NCI-H82 treated with DMSO at 0.1 percent for 48 hours (cell line): Measurements from ENCODE around the gene ARL16.

Experiments used
- DNase-seq: peaks from one replicate; lab custom pipeline; 2025; ENCODE audit not compliant: unreplicated experiment; lab: John Stamatoyannopoulos, UW

The ARL16 gene

DNA sequence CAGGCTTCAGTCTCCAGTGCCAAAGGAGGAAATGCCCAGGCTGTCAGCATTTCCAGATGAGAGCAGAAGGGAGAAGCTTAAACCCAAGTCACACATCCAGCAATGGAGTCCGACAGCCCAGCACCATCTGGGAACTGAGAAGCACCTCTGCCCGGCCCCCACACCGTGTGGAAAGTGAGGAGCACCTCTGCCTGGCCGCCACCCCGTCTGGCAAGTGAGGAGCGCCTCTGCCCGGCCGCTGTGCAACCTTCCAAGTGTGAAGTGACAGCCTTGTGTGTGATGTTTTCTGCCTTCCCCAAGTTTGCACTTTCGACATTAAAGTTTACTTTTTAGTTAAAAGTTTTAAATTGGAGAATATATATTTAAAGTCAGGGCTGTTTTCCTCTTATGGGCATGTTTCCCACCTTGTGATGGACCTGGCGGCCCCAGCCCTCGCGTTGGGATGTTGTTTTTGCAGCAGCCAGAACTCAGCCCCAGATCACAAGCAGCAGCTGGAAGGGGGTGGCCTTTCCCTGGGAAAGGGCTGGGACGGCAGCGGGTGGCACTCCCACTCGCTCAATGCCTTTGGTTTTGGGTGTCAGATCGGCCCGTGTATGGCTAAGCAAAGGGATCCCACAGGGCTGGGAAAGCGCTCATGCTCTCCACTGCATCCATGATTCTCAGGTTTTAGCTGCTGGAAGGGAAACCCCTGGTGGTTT lies 9.9 kb downstream of the ARL16 start:
- no peak for DNase-seq

DNA sequence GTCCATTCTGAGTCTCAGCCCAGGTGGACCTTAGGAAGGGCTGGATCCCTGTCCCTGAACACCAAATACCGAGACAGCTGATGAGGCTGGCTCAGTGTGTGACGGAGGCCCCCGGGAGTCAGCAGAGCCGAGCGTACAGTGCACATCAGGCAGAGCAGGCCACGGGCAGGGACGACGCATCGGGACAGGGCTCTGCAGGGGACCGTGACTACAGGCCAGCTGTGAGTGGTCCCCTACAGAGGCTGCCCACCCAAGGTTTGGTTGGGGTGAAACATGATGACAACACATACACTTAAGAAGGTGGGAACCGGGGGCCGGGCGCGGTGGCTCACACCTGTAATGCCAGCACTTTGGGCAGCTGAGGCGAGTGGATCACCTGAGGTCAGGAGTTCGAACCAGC lies 10.6 kb downstream of the ARL16 start:
- no peak for DNase-seq

DNA sequence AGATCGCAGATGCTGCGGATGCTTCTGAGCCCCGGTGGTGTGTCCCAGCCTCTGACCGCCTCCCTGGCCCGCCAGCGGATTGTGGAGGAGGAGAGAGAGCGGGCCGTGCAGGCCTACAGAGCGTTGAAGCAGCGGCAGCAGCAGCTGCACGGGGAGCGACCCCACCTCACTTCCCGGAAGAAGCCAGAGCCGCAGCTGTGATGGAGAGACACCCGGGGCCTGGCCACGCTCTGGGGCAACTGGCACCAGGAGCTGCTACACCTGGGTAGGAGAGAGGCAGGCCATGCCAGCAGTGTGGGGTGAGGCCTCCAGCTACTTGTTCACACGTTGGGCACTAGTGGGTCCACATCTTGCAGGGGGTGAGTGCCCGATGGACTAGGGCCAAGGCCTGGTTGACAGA lies 11.1 kb downstream of the ARL16 start:
- no peak for DNase-seq

DNA sequence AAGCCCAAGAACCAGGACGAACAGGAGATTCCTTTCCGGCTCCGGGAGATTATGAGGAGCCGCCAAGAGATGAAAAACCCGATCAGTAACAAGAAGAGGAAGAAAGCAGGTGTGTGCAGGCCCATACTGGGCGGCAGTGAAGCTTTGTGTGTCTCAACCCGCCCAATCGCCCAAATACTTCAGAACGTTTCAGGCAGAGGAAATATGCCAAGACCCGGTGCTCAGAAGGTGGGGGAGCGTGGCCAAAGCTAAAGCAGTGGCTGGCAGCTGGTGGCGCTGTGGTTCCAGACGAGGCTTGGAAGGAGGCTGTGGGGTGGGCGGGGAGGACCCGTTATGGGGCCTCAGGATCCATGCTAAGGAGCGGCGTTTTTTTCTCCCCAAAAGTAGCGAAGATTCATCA lies 15.8 kb downstream of the ARL16 start:
- no peak for DNase-seq

DNA sequence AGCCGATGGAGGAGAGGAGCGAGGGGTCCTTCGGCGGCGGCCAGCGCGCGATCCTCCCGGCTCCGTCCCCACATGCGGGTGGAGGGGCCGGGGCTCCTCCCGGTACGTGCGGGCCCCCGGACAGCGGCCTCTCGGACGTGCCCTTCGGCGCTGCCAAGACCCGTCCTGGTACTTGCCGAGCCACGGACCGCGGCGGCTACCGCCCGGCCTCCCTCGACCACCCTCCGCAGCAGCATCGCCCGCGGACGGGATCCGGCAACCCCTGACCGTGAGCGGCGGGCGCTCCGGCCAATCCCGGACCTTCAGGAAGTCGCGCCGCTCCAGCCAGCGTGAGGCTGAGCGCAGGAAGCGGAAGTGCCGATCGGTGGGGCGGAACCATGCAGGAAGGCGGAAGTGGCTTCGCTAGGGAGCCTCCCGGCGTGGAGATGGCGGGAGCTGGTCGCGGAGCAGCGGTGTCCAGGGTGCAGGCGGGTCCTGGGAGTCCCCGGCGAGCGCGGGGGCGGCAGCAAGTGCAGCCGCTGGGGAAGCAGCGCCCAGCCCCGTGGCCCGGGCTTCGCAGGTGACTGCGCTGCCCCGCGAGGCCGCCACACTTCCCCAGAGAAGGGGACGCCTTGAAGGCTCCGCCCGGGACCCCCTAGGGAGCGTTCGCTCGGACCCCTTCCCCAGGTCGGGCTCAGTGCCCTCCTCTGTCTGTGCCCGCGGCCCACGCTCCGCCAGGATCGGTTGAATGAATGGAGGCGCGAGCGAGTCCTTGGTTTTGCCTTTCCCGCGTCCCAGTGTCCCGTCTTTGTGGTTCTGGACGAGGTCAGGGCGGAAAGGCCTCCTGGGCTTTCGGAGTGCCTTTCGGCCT lies 17.0 kb downstream of the ARL16 start, which contains the start of the genes CCDC137 and OXLD1:
CCDC137 (plus strand) TSS at position 396 of the 850 bp plus-strand sequence; CDS start at position 426, 30 bp downstream.
OXLD1 (minus strand) TSS at position 264 of the 850 bp plus-strand sequence; CDS start at position 236, 28 bp downstream.
- DNase-seq, result peak; percentile 89

DNA sequence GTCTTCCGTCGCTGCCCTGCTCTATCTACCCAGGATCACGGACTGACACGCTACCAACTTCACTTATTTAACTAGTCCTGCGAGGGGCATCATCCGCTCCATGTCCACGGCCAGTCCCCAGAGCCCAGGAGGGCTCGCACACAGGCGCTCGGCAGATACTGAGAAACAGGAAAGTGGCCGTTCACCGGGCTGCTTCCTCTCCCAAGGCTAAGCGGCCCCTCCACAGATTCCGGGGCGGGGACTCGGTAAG lies 17.6 kb downstream of the ARL16 start:
- no peak for DNase-seq

DNA sequence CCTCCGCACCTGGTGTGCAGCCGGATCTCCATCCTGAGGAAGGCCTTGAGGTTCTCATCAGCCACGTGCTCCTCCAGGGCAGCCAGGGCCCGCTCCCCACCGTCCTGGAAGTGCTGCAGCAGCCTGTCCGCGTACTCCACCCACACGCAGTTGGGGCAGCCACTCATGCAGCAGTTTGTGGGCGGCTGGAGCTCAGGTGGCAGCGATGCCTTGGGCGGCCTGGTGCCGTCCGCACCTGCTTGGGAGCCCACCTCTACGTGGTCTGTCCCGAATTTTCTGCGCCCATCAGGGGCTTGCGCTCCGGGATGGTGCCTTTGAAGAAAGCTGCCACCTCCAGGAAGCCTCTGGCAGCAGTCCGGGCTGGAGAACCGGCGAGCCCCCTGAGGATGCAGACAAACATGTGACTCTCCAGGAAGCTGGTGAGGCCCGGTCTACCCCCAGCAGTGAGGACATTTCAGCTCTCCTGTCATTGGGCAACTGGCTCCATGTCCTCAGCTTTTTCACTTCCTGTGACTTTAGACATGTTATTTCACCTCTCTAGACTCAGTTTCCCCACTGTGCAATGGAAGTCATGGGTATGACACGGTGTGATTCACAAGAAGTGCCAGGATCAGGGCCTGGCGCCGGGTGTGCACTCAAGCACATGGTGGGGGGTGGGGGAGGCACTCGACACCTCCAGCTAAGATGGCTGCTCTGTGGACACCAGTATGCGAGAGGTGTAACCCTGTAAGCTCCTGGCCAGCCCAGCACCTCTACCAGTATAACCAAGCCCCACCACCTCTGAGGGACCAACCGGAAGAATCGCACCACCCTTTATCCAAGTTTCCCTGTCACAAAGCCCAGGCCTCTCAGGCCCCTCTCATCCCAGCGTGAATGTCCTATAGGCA lies 18.1 kb downstream of the ARL16 start:
- DNase-seq, result no peak

DNA sequence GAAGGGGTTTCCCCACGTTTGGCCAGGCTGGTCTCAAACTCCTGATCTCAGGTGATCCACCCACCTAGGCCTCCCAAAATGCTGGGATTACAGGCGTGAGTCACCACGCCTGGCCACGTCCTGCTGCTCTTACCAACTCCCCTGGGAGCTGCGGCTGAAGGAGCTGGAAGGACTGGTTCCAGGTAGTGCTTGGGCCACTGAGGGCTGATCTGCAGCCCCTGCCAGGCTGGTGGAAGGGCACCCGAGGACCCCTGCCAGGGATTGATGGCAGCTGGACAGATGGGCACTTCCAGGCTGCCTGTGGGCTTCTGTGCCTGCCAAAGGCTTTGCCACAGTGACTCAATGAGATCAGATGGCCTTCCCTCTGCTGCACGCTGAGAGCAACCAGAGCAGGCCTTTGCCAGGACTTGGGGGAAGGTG lies 19.5 kb downstream of the ARL16 start:
- no peak for DNase-seq

DNA sequence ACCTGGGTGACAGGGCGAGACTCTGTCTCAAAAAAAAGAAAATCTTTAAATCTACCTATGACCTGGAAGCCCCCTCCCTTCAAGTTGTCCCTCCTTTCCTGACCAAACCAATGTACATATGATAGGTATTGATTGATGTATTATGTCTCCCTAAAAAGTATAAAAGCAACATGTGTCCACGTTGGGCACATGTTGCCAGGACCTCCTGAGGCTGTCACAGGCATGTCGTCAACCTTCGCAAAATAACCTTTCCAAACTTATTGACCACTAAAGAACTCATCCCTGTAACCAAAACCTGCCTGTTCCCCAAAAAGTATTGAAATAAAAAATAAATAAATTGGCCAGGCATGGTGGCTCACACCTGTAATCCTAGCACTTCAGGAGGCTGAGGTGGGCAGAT lies 21.6 kb downstream of the ARL16 start:
- no peak for DNase-seq

DNA sequence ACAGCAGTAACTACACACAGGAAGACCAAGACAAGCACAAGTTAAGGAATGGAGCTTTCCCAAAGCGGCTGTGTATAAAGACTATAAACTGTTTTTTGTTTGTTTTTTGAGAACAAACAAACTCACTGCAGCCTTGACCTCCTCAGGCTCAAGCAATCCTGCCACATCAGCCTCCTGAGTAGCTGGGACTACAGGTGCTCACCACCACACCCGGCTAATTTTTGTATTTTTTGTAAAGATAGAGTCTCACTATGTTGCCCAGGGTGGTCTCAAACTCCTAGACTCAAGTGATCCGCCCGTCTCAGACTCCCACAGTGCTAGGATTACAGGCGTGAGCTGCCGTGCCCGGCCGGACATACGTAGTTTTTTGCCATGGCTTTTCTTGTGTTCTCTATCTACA lies 23.2 kb downstream of the ARL16 start:
- DNase-seq, result no peak

DNA sequence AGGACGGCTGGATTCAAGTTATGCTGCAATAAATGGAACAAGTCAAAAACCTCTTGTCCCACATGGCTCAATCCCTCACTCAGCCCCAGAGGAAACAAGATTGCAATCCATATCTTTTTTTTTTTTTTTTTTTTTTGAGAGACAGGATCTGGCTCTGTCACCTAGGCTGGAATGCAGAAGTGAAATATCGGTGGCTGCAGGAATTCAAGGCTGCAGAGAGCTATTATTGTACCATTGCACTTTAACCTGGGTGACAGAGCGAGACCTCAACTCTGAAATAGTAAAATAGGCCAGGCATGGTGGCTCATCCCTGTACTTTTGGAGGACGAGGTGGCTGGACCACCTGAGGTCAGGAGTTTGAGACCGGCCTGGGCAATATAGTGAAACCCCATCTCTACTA lies 24.6 kb downstream of the ARL16 start:
- no peak for DNase-seq

DNA sequence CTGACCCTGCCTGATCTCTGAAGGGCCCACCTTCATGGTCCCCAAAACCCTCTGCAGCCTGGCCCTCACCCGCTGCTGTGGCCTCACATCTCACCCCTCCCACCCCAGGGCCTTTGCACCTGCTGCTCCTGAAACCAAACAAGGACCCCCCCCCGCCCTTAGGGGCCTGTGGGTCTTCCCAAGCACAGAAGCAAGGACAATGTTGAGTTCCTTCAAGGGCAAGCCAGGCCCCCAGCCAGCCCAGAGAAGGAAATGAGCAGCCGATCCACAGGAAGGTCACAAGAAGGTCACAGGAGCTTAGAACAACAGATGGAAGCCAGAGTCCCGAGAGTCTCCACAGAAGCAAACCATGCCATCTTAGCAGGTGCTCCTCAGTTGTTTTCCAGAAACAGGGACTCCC lies 26.8 kb downstream of the ARL16 start:
- peak; percentile 74 for DNase-seq

DNA sequence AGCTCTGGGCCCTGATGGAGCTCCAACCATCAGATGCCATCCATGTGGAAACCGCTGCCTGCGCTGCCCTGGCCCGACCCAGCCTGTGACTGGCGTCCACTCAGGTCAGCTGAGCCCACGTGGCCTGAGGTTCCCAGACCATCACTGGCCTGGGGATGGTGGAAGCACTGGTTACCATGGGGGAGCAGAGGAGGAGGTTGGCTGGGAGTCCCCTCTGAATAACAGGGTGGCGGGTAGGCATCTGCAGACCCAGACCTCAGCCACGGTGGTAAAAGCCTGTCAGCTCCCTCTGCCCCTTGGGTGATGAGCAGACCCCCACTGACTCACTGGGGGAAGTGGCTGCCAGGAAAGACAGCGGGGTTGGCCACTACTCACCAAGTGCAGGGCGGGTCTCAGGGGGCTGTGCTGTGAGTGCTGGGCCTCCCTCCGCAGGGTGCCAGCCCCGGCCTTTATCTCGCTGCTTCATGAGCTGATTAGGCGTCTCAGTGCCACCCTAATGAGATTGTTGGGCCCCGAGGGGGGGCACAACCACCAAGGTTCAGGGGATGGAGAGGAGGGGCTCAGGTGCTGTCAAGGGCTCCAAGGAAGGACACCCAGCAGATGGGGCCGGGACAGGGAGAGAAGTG lies 27.4 kb downstream of the ARL16 start, which contains the start of gene PDE6G:
PDE6G (minus strand) TSS at position 425 of the 626 bp plus-strand sequence. CDS start 3,237 bp downstream, outside the sequence.
- peak; percentile 93 for DNase-seq

DNA sequence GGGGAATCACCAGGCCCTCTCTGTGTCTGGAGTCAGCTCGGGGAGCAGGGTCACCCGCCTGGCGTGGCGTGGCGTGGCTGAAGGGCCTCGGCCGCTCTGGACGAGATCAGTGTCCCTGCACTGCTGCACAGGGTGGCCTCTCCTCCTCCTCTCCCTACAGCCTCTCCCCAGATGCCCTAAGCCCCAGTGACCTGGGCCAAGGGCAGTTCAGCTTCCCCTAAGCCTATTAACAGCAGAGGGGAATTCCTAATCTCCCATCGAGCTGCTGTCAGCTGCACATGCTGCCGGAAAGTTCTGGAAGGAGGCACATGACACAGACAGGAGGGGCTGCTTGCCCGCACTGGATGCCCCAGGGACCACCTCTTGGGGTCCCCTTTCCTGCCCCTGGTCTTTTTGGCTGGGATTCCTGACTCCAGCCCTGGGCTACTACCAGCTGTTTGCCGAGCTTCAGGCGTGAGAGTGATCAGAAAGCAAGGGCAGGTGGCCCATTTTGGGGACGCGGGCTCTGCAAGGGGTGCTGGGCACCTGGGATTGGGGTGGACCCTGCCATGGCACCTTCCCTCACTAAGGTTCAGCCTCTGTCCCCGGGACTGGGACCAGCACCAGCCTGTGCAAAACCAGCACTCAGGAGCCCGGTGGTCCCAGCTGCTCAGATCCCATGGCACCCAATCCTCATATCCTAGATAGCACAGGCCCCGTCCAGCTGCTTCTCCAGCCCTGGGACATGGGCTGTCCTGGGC lies 28.0 kb downstream of the ARL16 start:
- DNase-seq, result peak; percentile 90

DNA sequence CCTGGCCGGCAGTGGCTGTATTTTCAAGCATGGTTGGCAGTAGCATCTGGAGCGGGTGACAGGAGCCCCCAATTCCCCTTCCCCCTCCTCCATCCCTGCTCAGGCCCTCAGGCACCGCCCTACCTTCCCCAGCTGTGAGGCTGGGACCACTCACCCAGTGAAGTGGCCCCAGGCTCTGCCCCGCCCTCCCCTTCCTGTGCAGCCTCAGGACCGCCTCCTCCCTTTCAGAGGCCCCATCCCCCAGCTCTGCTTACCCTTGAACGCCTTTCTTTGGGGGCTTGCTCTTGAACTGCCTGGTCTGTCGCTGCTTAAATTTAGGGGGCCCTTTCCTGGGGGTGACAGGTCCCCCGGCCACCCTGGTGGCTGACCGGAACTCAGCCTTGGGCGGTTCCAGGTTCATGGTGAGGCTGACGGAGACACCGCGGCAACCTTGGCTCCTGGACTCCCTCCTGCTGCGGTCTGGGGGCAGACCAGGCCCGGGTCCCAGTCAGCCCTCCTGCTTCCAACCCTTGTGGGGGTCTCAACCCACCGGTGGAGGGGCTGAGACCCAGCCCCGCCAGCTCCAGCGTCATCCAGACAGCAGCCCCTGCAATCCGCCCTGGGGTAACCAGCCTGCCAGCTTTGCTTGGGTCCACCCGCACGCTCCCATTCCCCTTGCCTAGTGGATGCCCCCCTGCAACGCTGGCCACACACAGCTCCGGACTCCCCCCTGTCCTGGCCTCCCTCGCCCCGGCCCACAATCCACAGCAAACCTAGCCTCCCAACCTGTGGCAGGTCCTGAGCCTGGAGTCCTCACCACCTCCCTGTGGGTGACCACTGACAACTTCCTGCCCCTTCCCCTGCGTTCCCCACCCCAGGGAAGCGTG lies 30.5 kb downstream of the ARL16 start:
- peak; percentile 8 for DNase-seq

DNA sequence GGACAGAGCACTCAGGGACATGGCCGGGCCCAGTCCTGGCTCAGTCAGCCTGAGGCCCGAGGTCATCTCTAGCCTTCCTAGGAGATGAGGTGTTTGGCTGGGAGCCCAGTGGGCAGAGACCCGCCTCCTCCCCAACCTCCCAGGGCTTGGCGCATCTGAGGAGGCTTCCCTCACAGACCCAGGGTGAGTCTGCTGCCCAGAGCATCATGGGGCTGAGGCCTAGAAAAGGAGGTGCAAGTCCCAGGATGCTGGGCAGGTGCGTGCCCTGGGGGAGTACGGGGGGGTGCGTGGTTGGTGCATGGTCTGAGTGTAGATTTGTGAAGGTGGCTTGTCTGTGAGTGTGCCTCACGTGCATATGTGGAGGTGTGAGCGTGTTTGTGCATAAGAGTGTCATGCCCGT lies 31.9 kb downstream of the ARL16 start:
- no peak for DNase-seq

DNA sequence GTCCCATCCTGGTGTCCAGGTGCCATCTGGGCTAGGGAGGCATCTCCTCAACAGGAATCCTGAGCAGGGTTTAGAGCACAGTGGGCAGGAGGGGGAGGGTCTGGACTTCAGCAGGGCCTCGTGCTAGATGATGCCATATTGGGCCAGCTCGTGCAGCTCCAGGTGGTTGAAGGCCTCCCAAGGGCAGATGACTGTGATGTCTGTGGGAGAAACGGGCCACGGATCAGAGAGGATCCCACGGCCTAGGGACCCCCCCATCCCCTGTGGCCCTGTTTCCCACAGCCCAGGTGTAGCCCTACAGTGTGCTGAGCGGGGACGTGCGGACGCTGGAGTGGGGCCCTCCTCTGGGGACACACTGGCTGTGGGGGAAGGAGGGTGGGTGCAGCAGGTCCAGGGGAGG lies 32.6 kb downstream of the ARL16 start:
- no peak for DNase-seq

DNA sequence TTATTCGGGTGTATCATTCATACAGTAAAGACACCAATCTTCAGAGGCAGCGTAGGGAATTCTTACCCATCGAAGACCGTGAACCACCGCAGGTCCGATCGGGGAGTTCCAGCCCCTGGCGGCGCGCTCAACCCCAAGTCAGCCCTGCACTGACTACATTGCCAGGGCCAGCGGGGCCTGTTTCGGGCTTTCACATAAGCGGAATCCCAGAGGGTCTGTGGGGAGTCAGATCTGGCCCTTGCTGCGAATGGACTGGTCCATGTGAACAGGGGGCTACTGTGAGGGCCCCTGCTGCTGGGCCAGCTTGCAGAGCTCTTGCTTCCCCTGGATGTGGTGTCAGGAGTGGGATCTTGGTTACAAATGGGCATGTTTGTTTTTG lies 34.9 kb downstream of the ARL16 start:
- DNase-seq, result no peak

DNA sequence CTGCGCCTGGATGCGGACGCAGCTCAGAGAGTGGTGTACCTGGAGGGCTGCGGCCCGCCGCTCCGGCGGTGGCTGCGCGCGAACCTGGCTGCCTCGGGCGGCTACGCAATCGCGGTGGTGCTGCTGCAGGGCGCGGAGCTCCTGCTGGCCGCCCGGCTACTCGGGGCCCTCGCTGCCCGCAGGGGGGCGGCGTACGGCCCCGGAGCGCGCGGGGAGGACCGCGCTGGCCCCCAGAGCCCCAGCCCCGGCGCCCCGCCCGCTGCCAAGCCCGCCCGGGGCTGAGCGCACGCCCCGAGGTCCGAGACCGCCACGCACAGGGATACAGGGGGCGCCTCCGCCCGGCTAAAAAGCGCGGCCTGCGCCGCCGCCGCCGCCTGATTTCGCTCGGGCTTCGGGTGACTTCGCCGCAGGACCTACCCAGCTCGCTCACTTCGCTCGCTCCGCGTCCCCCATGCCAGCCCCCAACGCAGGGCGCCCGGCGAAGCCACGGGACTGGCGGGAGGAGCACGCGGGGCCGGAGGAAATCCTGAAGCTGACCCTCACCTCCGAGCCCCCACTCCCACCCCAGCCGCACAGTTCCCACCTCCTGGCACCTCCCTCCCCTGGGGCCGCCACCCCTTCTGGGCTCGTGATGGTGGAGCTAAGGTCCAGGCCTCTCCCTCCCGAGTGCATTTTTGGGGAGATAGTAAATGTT lies 35.4 kb downstream of the ARL16 start:
- no peak for DNase-seq
